HEK293 (cell line): ENCODE data around the gene CDC5L.

ENCODE experiments used
- EGR2 ChIP-seq: fragments of 450-650 bp; formaldehyde crosslinking; IDR thresholded peaks from 2 replicates; pipeline ENCODE4 v1.5.1; 2016; ENCODE audit warnings: low read depth, missing biosample characterization, missing genetic modification characterization
- KLF8 ChIP-seq: fragments of 450-650 bp; formaldehyde crosslinking; IDR thresholded peaks from 2 replicates; pipeline ENCODE4 v1.5.1; 2016; ENCODE audit warnings: missing biosample characterization, missing genetic modification characterization
- MZF1 ChIP-seq: fragments of 450-650 bp; formaldehyde crosslinking; IDR thresholded peaks from 2 replicates; pipeline ENCODE4 v1.5.1; 2017; ENCODE audit warnings: missing biosample characterization, missing genetic modification characterization, borderline replicate concordance
- PRDM4 ChIP-seq: fragments of 450-650 bp; formaldehyde crosslinking; IDR thresholded peaks from 2 replicates; pipeline ENCODE4 v1.5.1; 2017; ENCODE audit warnings: missing biosample characterization, missing genetic modification characterization
- PRDM6 ChIP-seq: fragments of 450-650 bp; formaldehyde crosslinking; IDR thresholded peaks from 2 replicates; pipeline ENCODE4 v1.5.1; 2017; ENCODE audit warnings: missing biosample characterization, missing genetic modification characterization
- REPIN1 ChIP-seq: fragments of 450-650 bp; formaldehyde crosslinking; IDR thresholded peaks from 2 replicates; pipeline ENCODE4 v1.5.1; 2017; ENCODE audit warnings: missing biosample characterization, missing genetic modification characterization, low read depth
- TSHZ1 ChIP-seq: fragments of 450-650 bp; formaldehyde crosslinking; IDR thresholded peaks from 2 replicates; pipeline ENCODE4 v1.5.1; 2016; ENCODE audit warnings: missing biosample characterization, missing genetic modification characterization, borderline replicate concordance
- ZBTB10 ChIP-seq: fragments of 450-650 bp; formaldehyde crosslinking; IDR thresholded peaks from 2 replicates; pipeline ENCODE4 v1.5.1; 2016; ENCODE audit warnings: missing biosample characterization, missing genetic modification characterization
- ZBTB26 ChIP-seq: fragments of 450-650 bp; formaldehyde crosslinking; optimal IDR thresholded peaks from 2 replicates; pipeline ENCODE3; 2016; ENCODE audit warnings: missing biosample characterization, mild to moderate bottlenecking, missing genetic modification characterization
- ZBTB6 ChIP-seq: fragments of 450-650 bp; formaldehyde crosslinking; IDR thresholded peaks from 2 replicates; pipeline ENCODE4 v1.5.1; 2017; ENCODE audit warnings: missing biosample characterization, missing genetic modification characterization
- ZBTB7A ChIP-seq: fragments of 450-650 bp; formaldehyde crosslinking; IDR thresholded peaks from 2 replicates; pipeline ENCODE4 v1.5.1; 2016; ENCODE audit warnings: low read depth, missing biosample characterization, missing genetic modification characterization
- ZNF133 ChIP-seq: fragments of 450-650 bp; formaldehyde crosslinking; IDR thresholded peaks from 2 replicates; pipeline ENCODE4 v1.5.1; 2016; ENCODE audit warnings: missing biosample characterization, missing genetic modification characterization
- ZNF146 ChIP-seq: fragments of 450-650 bp; formaldehyde crosslinking; IDR thresholded peaks from 2 replicates; pipeline ENCODE4 v1.5.1; 2016; ENCODE audit warnings: missing biosample characterization, missing genetic modification characterization
- ZNF221 ChIP-seq: fragments of 450-650 bp; formaldehyde crosslinking; IDR thresholded peaks from 2 replicates; pipeline ENCODE4 v1.5.1; 2017; ENCODE audit warnings: missing biosample characterization, missing genetic modification characterization, borderline replicate concordance
- ZNF239 ChIP-seq: fragments of 450-650 bp; formaldehyde crosslinking; IDR thresholded peaks from 2 replicates; pipeline ENCODE4 v1.5.1; 2016; ENCODE audit warnings: missing biosample characterization, missing genetic modification characterization
- ZNF248 ChIP-seq: fragments of 450-650 bp; formaldehyde crosslinking; IDR thresholded peaks from 2 replicates; pipeline ENCODE4 v1.5.1; 2017; ENCODE audit warnings: missing biosample characterization, missing genetic modification characterization
- ZNF335 ChIP-seq: fragments of 450-650 bp; formaldehyde crosslinking; conservative IDR thresholded peaks from 2 replicates; pipeline ENCODE4 v1.5.1; 2016; ENCODE audit warnings: missing biosample characterization, missing genetic modification characterization
- ZNF350 ChIP-seq: fragments of 450-650 bp; formaldehyde crosslinking; IDR thresholded peaks from 2 replicates; pipeline ENCODE4 v1.5.0; 2017; ENCODE audit warnings: missing biosample characterization, mild to moderate bottlenecking, missing genetic modification characterization
- ZNF48 ChIP-seq: fragments of 450-650 bp; formaldehyde crosslinking; IDR thresholded peaks from 2 replicates; pipeline ENCODE4 v1.5.1; 2016; ENCODE audit warnings: missing biosample characterization, missing genetic modification characterization
- ZNF654 ChIP-seq: fragments of 450-650 bp; formaldehyde crosslinking; IDR thresholded peaks from 2 replicates; pipeline ENCODE4 v1.5.1; 2016; ENCODE audit warnings: low read depth, missing biosample characterization, missing genetic modification characterization
- ZNF837 ChIP-seq: fragments of 450-650 bp; formaldehyde crosslinking; IDR thresholded peaks from 2 replicates; pipeline ENCODE4 v1.5.1; 2016; ENCODE audit warnings: missing biosample characterization, missing genetic modification characterization
- ZSCAN16 ChIP-seq: fragments of 450-650 bp; formaldehyde crosslinking; IDR thresholded peaks from 2 replicates; pipeline ENCODE4 v1.5.1; 2016; ENCODE audit warnings: missing biosample characterization, missing genetic modification characterization

The CDC5L gene

GRCh38 chr6:44475779-44476434 lies 88.4 kb downstream of the CDC5L start (continued):
- TF ChIP-seq TSHZ1 (tag by site-specific recombination), result no peak
- 0 out of 2 replicates have a peak, but pooled peaks have one; percentile 38 for TF ChIP-seq KLF8 (tag by site-specific recombination)
- TF ChIP-seq REPIN1 (tag by site-specific recombination), result no peak
- no peak for TF ChIP-seq ZNF239 (tag by site-specific recombination)
- TF ChIP-seq ZNF654 (tag by site-specific recombination), result peak; percentile 99
- no peak for TF ChIP-seq ZNF837 (tag by site-specific recombination)
- no peak for TF ChIP-seq ZNF248 (tag by site-specific recombination)
- no peak for TF ChIP-seq ZBTB10 (tag by site-specific recombination)
- TF ChIP-seq ZNF48, result no peak
- no peak for TF ChIP-seq ZNF350 (tag by site-specific recombination)
- TF ChIP-seq ZBTB7A (tag by site-specific recombination), result no peak
- no peak for TF ChIP-seq ZBTB6 (tag by site-specific recombination)
- TF ChIP-seq ZNF133 (tag by site-specific recombination), result no peak
- no peak for TF ChIP-seq ZNF146 (tag by site-specific recombination)
- TF ChIP-seq ZNF221 (tag by site-specific recombination), result no peak
- TF ChIP-seq ZSCAN16 (tag by site-specific recombination), result no peak
- no peak for TF ChIP-seq ZBTB26
- 0 out of 2 replicates have a peak, but pooled peaks have one; percentile 14 for TF ChIP-seq ZNF335 (tag by site-specific recombination)
- 0 out of 2 replicates have a peak, but pooled peaks have one; percentile 28 for TF ChIP-seq EGR2 (tag by site-specific recombination)
- no peak for TF ChIP-seq PRDM6
- no peak for TF ChIP-seq PRDM4 (tag by site-specific recombination)
- TF ChIP-seq MZF1, result no peak
